Brain microvascular endothelial cell (primary cell): ENCODE measurements around the gene IL1R1.

ENCODE experiments used
- DNase-seq: peaks from one replicate; pipeline ENCODE4 v3.0.0-alpha.2; 2020
- H3K27ac ChIP-seq: fragments of 250-450 bp; sonication (Bioruptor Pico); 2 replicates; pipeline ENCODE4 v1.5.1; 2020; ENCODE audit warnings: mild to moderate bottlenecking, moderate library complexity
- H3K27me3 ChIP-seq: fragments of 250-450 bp; sonication (Bioruptor Pico); replicated peaks from 2 replicates; pipeline ENCODE4 v1.5.1; 2020; ENCODE audit warnings: mild to moderate bottlenecking
- H3K36me3 ChIP-seq: fragments of 250-450 bp; sonication (Bioruptor Pico); replicated peaks from 2 replicates; pipeline ENCODE4 v1.5.1; 2020; ENCODE audit warnings: mild to moderate bottlenecking
- H3K4me3 ChIP-seq: 2 replicates; pipeline ENCODE4 v1.5.1; 2011; ENCODE audit warnings: low read depth, mild to moderate bottlenecking, control low read depth, low read length, moderate library complexity
- CTCF ChIP-seq: IDR thresholded peaks from 2 replicates; pipeline ENCODE4 v1.5.1; 2011; ENCODE audit warnings: low read depth, mild to moderate bottlenecking, moderate library complexity, low read length, control low read depth, inconsistent platforms; ENCODE audit errors: missing control alignments
- in situ Hi-C: cut with HindIII; loops from 2 replicates; pipeline ENCODE4 v1.10.0; 2017; ENCODE audit warnings: low sequenced_read_pairs, low pct_ligation_motif_present

IL1R1 gene

GRCh38 chr2:102194609-102195268 lies 52.2 kb downstream of the IL1R1 start:
- Histone ChIP-seq H3K27ac (no peak overlapping the region), H3K4me3 (no peak overlapping the region), H3K27me3 (no peaks in the 10 kb centered on the region), H3K36me3 (no peaks in the 10 kb centered on the region)
- no peak for TF ChIP-seq CTCF
- DNase-seq = no peak
- in situ Hi-C loops = no loop called here

- no peak overlapping the region for H3K27ac ChIP-seq
- in situ Hi-C loops = no loop called here
- no peak for DNase-seq
- no peaks in the 10 kb centered on the region for H3K36me3 ChIP-seq
- TF ChIP-seq CTCF = no peak
- no peaks in the 10 kb centered on the region for H3K27me3 ChIP-seq
- H3K4me3 ChIP-seq = no peak overlapping the region
Observed at GRCh38 chr2:102197389-102198137, 55.0 kb downstream of the IL1R1 start.

- in situ Hi-C loops = no loop called here
- Histone ChIP-seq H3K27me3 (no peaks in the 10 kb centered on the region), H3K27ac (no peak overlapping the region), H3K36me3 (no peaks in the 10 kb centered on the region), H3K4me3 (no peak overlapping the region)
- no peak for TF ChIP-seq CTCF
- no peak for DNase-seq
Observed at GRCh38 chr2:102200539-102200938, 58.0 kb downstream of the IL1R1 start.

GRCh38 chr2:102204638-102205037 lies 62.1 kb downstream of the IL1R1 start:
- DNase-seq = no peak
- no peak overlapping the region for H3K27ac ChIP-seq
- H3K36me3 ChIP-seq = no peaks in the 10 kb centered on the region
- H3K4me3 ChIP-seq = no peak overlapping the region
- in situ Hi-C loops = no loop called here
- no peaks in the 10 kb centered on the region for H3K27me3 ChIP-seq
- TF ChIP-seq CTCF = no peak

GRCh38 chr2:102206666-102207341 lies 64.3 kb downstream of the IL1R1 start:
- no peak for DNase-seq
- in situ Hi-C loops = no loop called here
- Histone ChIP-seq H3K36me3 (no peaks in the 10 kb centered on the region), H3K4me3 (no peak overlapping the region), H3K27me3 (no peaks in the 10 kb centered on the region), H3K27ac (no peak overlapping the region)
- no peak for TF ChIP-seq CTCF
